ENCODE data around the gene LIF.
"Not testable (repeated sequence)": the region's sequence is repeated elsewhere in the genome, so short reads cannot be mapped to it uniquely, and the experiment has no call there.

The LIF gene

DNA sequence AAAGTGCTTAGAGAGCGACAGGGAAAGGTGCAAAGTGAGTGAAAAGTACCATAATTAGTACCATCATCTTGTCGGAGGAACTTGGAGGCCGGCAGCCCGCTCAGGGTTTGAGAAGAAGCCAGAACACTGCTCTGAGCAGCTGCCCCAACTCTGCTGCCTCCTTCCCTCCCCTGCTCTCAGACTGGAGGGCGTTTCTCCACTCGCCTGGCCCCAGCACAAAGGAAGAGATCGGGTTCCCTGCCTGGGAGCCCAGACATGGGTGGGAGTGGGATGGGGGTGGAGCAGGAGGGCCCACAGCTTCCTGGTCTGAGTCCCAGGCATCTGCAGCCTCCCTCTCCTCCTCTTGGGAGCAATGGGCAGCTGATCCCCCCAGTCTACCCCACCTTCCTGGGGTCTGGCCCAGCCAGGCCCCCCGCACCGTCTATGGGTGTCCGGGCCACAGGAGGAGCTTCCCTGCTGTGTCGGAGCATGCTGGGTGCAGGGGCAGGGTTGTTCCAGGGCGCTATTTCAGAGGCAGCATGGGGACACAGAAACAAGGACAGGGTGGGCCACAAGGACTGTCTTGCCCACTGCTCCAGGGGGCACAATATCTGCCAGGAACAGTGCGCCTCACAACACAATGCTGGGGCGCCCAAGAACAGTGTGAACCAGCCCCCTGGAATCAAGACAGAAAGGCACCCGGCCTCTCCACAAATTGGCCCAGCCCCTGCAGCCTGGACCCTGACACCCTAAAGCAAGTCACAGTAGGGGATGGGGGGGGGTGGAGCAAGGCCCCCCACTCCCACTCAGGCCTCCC, 4.8 kb downstream of the LIF start:
- DNase-seq, result no peak

DNA sequence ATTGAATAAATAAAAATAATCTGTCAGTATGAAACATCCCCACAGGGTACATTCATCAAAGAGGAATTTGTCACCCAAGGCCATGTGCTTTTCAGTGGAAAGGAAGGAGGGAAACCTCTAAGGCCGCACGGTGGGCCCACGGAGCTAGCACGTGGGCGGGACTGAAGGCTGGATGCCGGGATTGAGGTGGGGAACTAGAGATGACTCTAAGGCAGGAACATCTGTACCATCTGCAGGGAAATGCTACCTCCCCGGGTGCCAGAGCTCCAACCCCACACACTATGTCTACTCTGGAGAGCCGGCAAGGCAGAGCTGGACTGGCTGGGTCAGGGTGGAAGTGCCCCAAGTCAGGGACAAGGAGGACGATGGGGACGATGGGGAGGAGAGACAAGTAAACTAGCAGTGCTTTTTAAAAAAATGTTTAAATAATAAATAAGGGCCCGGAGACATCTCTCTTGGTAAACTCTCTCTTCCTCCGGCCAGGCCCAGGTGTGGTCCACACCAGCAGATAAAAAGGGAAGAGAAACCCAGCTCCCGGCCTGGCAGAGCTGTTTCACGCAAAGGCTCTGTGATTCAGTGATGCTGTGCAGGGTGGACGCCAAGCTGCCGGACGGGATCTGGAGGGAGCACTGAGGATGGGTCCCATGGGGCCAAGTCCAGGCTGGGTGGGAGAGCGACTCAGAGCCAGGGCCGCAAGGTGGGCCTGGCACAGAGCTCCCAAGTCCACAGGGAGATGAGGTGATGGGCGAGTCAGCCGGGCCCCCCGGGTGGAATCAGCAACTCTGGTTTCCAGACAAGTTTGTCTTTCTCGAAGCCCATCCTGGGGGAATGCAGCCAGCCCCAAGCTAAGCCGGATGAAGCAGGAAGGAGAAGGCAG, 5.8 kb downstream of the LIF start:
- no peak for DNase-seq

DNA sequence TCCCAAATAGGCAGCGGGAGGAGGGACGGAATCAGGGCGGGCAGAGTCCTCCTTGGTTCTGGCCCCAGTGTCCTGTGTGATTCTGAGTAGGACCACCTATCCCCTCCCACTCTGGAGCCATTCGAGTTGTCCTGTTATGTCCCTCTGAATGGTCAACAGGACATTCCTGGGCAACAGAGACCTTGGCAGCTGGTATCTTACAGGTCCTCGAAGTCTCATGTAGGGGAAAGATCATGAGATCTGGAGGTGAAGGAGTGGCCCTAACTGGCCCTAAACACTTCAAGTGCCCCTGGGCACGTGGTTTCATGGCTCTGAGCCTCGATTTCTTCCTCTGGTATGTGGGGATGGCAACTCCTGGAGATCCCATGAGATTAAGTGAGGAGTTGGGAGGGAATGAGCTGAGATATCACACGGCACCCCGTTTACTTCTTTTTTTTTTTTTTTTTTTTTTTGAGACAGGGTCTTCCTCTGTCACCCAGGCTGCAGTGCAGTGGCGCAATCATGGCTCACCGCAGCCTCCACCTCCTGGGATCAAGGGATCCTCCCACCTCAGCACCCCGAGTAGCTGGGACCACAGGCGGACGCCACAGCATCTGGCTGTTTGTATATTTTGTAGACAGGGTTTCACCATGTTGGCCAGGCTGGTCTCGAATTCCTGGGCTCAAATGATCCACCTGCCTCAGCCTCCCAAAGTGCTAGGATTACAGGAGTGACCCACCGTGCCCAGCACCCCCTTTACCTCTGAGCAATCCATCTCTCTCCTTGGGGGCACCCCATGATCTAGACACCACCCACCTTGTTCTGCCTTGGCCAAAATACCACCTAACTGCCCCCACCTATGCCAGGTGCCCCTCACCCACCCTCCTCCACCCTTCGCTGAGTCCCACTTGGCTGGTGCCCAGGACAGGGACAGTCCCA, 6.8 kb downstream of the LIF start:
- no peak for DNase-seq

DNA sequence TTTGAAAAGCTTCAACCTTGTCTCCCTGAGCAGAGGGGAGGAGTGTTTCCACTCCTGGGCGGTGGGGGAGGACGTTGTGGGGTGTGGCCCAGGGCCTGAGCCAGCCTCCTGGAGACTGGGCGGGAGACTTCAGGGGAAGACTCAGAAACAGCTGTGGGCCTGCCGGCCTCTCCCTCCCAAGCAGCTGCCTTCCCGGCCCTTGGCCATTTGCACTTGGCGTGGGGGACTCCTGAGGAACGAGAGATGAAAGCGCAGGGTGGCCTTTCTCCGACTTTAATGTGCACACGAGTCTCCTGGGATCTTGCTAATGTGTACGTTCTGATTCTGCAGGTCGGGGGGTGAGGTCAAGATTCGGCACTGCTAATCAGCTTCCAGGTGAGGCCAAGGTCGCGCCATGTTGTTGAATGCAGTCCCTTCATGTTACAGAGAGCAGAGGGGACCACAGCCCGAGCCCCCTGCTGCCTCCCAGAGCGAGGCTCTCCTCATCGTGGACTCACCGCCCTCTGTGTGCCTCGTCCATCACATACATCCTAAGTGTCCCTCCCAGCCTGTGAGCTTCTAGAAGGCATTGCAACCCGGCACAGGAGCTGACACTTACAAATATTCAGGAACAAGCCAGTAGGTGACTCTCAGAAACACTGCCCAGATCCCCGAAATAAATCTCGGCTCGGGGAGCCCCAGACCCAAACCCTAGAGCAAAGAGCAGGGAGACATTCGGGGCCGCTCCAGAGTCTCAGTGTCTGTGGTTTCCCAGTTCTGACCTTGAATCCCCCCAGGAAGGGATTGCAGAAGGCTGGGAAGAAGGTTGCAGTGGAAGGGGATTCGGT, 7.7 kb downstream of the LIF start:
- no peak for DNase-seq

DNA sequence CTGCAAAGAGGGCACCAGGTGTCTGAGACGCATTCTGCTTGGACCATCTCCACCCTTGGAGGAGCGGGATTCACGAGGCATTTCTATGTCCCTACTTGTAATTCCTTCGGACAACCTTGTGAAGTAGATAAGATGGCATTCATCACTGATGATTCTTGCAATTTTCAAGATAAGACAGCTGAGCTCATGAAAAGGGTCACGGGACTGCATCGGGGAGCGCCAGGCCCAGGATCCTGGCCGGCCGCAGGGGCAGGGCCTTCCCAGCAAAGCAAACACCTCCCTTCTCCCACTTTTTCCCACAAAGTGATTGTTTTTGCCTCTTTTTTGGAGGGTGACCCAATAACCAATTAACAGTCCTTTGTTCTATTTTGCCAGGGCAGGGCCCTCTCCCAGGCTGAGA, 8.4 kb downstream of the LIF start:
- DNase-seq, result no peak

DNA sequence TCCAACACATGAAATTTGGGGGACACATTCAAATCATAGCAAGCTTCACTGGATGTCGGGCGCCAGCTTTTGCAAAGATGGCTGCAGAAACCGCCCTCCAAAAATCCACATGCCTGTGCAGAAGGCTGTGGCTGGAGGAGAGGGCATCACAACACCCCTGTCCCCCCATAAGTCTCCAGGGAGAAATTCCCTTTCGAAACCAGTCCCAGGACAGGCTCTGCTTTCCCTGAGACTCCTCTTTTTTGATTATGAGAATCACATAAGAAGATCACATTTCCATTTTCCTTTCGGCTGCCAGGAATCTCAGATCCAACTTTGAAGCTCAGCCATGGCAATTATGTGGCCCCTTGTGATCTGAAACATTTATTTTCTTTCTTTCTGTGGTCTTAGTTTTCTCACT, 9.7 kb downstream of the LIF start:
- DNase-seq, result no peak

DNA sequence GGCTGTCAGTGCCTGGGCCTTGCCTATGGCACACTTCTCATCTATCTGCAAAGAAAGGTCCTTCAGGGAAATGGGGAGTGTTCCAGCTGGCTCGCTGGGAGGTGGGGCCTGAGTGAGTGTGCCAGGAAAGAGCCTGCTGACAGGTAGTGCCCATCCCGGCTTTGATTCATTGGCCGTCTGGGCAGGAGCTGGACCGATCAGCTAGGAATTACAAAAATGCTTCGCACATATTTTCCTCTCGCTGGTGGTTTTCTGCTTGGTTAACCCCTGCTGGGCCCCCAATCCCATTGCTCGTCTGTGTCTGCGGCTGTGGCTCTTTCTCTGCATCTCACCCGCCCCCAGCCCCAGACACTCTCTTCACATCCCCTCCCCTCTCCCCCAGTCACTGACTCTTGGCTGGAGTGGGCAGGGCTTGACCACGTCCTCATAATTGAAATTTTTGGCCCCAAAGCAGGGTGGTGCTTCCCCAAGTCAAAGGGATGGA, 10.8 kb downstream of the LIF start:
- no peak for DNase-seq

DNA sequence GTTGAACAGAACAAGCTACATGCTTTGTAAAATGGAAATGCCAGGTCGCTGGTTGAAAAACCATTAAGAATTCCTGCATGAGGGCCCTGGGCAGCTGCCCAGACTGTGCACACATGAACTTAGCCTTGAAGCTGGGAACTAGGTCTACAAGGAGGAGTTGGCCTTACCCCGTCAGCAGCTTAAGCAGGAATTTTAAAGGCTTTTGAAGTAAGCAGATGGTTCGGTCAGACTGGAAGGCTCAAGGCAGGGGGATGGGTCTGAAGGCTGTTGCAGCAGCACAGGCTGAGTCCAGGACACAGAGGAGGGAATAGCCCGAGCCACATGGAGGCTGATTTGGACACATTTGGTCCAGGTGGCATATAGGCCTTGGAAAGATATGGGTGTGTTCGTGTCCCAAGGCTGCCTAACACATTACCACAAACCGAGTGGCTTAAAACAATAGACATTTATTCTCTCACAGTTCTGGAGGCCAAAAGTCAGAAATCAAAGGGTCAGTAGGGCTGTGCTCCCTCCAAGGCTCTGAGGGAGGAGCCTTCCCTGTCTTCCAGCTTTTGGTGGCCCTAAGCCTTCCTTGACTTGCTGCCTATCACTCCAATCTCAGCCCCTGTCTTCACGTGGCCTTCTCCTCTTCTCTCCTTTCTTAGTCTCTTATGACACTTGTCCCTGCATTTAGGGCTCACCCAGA, 11.6 kb downstream of the LIF start:
- no peak for DNase-seq

DNA sequence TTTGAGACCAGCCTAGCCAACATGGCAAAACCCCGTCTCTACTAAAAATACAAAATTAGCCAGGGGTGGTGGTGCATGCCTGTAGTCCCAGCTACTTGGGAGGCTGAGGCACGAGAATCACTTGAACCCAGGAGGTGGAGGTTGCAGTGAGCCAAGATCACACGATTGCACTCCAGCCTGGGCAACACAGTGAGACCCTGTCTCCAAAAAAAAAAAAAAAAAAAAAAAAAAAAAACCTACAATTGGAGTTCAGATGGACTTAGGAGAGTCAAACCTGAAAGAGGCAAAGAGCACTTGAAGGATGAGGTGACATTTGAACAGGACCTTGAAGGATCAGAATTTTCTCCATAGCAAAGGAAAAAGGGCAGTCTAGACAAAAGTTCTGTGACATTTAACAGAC, 12.2 kb downstream of the LIF start:
- DNase-seq, result not testable (repeated sequence)

DNA sequence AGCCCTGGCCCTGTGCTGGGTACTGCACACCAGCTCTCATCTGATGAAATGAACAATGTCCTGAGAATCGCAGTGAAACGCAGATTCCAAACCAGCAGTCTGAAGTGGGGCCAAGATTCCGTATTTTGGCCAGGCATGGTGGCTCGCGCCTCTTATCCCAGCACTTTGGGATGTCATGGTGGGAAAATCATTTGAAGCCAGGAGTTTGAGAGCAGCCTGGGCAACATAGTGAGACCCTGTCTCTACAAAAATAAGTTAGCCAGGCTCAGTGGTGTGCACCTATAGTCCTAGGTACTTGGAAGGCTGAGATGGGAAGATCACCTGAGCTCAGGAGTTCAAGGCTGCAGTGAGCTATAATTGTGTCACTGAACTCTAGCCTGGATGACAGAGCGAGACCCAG, 13.0 kb downstream of the LIF start:
- no peak for DNase-seq

DNA sequence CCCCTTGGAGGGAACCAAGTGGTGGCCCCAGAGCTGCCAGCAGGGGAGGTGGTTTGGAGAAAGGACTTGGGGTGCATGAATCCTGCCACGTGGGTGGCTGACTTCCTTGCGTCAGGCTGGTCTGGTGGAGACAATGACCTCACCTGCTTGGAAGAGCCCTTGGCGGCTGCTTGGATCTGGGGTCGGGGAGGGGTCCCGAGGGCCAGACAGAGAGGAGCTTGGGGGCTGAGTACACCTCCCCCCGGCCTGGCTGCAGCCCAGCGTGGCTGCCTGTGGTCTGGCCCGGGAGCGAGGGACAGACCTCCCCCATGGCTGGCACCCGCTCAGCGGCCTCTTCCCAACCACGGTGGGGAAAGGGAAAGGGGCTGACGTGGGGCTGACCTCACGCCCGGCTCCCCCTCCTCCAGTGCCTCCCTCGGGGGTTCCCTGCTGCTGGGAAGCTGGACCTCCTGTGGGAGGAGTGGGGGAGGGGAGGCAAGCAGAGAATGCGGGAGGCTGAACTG, 13.8 kb downstream of the LIF start:
- no peak for DNase-seq

DNA sequence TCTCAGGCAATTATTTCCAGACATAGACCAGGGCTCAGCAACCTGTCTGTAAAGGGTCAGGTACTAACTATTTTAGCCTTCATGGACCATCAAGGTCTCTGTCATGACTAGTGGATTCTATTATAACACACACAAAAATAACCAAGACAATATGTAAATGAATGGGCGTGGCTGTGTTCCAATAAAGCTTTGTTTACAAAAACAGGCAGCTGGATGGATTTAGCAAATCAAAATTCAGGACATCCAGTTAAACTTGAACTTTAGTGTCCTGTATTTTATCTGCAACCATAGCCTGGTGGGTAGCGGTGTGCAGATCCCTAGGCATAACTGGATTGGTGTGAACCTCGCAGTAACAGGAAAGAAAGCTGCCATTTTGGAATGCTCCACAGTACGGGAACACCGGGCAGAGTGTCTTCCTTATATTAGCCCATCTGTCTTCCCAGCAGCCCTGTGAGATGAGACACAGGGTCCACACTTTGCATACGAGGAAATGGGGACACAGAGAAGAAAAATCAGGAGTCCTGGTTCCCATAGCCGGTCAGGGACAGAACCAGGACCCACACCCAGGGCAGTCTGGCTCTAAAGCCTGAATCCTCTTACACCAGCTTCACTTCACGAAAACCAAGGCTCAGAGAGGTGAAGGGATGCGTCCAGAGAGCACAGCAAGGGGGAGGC, 15.6 kb downstream of the LIF start:
- DNase-seq, result no peak

DNA sequence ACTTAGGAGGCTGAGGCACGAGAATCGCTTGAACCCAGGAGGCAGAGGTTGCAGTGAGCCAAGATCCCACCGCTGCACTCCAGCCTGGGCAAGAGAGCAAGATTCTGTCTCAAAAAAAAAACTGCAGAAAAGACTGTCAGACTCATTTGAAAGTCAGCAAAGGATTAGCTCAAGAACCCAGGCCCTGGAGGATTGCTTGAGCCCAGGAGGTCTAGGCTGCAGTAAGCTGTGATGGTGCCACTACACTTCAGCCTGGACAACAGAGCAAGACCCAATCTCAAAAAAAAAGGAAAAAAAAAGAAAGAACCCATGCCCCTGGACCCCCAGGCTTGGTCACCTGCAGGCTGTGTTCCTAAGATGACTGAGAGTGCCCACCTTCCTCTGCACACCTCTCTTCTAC, 16.2 kb downstream of the LIF start:
- no peak for DNase-seq

DNA sequence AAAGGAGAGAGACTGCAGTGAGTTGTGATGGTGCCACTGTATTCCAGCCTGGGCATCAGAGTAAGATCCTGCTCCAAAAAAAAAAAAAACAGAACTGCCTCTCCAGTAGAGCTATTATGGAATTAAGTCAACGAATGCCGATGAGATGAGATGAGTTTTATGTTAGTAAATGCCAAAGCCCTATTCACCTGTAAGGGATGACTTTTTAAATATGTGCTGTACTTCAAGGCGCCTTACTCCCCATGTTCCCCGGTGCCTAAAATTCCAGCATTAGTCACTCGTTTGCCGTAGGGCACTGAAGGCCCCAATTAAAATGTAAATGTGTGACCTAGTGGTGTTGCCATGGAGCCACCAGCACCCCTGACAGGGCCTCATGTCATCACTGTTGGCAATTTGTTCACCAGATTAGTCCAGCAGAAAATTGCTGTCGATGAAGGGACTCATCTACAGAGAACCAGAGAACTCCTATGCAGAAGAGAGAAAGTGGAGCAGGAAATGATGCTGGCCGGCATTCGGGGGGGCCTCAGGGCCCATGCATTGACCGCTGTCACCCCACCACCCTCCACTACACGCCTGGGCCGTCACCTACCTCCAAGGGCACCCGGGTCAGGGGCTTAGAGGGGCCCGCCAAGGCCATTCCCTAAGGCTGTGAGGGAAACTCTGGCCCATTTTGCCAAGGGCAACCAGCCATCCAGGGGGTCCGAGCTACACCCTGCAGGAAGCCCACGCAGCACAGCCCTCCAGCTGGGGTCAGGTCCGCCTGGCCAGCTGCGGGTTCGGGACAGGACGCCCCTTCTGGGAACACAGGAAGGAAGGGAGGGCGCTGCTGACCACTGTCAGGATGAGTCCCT, 17.8 kb downstream of the LIF start:
- DNase-seq, result no peak

DNA sequence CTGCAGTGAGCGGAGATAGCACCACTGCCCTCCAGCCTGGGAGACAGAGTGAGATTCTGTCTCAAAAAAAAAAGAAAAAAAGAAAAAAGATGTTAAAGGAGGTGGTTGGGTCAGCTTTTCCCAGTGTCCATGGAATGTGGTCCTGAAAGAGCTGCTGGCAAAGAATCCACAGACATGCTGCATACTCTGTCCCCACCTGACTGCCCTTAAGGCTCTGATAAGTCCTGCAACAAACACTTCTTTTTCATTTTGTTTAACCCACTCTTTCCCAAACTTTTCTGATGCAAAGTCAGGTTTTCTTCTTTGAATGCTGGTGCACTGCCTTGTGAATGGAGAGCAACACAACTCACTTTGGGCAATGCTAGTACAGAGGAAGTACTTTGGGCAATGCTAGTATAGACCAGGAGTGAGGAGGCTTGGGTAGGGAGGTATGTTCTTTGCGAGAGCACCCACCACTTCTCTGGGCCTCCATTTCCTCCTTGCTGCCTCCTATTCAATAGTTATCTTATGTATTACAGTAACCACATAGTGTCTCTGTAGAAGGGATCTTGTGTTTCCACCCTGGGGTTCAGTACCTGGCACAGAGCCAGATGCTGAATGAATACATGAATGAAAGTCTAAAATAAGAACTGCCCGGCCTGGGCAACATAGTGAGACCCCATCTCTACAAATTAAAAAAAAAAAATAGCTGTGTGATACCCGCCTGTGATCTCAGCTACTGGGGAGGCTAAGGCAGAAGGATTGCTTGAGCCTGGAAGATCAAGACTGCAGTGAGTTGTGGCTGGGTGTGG, 18.9 kb downstream of the LIF start:
- no peak for DNase-seq

DNA sequence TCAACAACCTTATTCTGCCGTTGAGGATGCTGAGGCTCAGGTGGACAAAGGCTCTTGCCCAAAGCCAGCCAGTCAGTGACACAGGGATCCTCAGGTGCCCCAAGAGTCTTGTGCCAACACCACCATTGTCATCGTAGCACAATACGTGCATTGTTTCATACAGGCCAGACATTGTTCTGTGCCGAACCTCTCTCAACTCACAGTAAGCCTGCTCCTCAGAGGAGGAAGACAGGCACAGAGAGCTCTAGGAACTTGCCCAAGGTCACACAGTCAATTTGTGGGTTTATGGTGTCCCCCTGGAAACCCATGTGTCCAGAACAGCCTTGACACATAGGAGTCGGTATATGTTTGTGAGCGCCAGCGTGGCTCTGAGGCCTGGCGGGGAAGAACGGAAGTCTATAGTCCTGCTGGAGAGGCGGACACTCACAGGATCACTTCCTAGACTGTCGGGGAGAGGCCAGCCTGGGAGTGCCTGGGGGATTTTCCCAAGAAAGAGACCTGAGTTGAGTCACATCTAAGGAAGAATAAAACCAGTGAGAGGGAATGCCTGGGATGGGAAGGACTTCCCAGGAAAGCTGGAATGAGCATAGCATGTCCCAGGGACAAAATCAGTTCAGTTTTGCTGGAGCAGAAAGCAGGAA, 20.2 kb downstream of the LIF start:
- DNase-seq, result no peak

DNA sequence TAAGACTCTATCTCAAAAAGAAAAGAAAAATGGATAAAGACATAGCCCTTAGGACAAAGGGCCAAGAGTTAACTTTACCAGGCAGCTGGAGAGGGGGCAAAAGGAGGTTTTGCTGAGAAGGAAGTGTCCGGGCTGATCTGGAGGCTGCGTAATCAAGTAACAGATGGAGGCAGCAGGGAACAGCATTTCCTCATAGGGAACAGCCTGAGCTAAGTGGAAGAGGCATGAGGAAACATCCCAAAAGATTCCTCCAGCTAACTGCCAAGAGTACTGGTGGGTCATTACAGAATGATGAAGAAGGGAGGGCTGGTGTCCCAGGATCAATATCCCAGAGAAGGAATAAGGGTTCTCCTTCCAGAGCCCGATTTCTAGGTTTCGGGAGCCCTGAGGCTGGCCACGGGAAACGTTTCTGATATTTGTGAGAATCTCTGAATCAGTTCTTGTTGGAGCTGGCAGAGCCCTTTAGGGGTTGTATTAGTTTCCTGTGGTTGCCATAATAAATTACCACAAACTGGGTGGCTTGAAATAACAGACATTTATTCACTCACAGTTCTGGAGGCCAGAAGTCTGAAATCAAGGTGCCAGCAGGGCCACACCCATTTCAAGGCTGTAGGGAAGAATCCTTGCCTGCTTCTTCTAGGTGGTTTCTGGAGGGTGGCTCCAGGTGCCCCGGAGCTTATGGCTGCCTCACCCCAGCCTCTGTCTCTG, 21.2 kb downstream of the LIF start:
- no peak for DNase-seq

All from DMS79 treated with DMSO at 0.1 percent for 48 hours (cell line).